Measurements from ENCODE around the gene EPC1. TPM values are rescaled to one million over a fixed set of nuclear protein-coding genes. Genes with fewer than 3 reads are reported as not detected.

The EPC1 gene
- total RNA-seq, 1 donor from 2014 or later = 51.0 TPM

DNA sequence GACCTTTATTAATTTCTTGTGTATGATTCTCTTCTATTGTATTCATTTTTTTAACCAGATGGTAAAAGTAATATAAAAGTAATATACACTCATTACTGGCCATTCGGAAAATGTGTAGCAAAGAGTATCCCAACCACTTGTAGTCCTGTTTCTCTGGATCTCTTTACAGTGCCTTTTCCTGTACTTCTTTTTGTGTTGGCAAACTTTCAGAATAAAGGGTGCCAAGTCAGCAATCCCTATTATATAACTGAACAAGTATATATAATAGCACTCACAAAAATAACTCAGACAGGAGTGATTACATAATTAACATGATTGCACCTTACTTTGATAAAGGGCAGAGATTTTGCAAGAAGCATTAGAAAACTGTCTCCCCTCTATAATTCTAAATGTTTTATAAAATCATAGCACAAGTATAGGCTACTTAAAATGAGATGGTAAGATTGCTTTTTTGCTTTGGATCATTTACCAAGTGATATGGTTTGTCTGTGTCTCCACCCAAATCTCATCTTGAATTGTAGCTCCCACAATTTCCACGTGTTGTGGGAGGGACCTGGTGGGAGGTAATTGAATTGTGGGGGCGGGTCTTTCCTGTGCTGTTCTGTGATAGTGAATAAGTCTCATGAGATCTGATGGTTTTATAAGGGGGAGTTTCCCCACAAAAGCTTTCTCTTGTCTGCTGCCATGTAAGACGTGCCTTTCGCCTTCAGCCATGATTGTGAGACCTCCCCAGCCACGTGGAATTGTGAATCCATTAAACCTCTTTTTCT, 41.5 kb upstream of the EPC1 start:
- Mint-ChIP-seq H3K36me3 (ENCODE audit: unreplicated experiment) (no peaks in the 10 kb centered on the region), H3K27me3 (ENCODE audit: unreplicated experiment) (no peaks in the 10 kb centered on the region), H3K27ac (ENCODE audit: unreplicated experiment) (no peak overlapping the region), H3K4me3 (ENCODE audit: unreplicated experiment) (no peak overlapping the region), H3K4me1 (ENCODE audit: low read depth, unreplicated experiment) (no peaks in the 10 kb centered on the region), H3K9me3 (ENCODE audit: unreplicated experiment) (no peaks in the 10 kb centered on the region)
- TF ChIP-seq, protein P1, sequence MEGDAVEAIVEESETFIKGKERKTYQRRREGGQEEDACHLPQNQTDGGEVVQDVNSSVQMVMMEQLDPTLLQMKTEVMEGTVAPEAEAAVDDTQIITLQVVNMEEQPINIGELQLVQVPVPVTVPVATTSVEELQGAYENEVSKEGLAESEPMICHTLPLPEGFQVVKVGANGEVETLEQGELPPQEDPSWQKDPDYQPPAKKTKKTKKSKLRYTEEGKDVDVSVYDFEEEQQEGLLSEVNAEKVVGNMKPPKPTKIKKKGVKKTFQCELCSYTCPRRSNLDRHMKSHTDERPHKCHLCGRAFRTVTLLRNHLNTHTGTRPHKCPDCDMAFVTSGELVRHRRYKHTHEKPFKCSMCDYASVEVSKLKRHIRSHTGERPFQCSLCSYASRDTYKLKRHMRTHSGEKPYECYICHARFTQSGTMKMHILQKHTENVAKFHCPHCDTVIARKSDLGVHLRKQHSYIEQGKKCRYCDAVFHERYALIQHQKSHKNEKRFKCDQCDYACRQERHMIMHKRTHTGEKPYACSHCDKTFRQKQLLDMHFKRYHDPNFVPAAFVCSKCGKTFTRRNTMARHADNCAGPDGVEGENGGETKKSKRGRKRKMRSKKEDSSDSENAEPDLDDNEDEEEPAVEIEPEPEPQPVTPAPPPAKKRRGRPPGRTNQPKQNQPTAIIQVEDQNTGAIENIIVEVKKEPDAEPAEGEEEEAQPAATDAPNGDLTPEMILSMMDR (IDR thresholded peaks at IDR 0.05; ENCODE audit: partially characterized antibody, unreplicated experiment) = no peak
- DNase-seq = no peak

DNA sequence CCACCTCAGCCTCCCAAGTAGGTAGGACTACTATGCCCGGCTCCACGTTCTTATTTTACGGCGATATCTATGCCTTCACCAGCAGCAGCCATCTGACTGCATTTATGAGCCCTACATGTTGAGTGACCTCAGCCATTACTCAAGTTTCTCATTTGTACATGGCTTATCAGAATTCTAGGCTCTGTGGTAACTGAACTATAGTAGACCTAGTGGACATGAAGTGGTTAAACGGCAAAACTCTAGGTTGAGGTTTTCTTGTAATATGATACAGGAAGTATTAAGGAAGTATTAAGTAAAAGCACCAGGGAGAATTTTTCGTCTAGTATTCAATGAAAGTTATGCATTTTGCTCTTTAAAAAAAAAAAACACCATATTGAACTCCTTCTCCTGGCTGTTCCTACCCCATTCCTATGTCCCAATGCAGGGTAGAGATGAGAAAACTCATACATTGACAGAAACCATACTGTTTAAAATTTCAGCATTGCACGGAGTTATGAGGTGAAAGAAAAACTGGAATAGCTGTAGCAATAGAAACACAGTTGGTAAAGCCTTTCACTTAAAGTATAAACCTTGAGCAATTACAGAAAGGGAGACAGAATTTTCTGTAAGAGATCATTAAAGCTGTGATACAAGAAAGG, 39.8 kb upstream of the EPC1 start:
- Mint-ChIP-seq H3K4me3 (ENCODE audit: unreplicated experiment) (no peak overlapping the region), H3K4me1 (ENCODE audit: low read depth, unreplicated experiment) (no peaks in the 10 kb centered on the region), H3K36me3 (ENCODE audit: unreplicated experiment) (no peaks in the 10 kb centered on the region), H3K27ac (ENCODE audit: unreplicated experiment) (no peak overlapping the region), H3K9me3 (ENCODE audit: unreplicated experiment) (no peaks in the 10 kb centered on the region), H3K27me3 (ENCODE audit: unreplicated experiment) (no peaks in the 10 kb centered on the region)
- DNase-seq = no peak
- TF ChIP-seq, protein P1 (IDR thresholded peaks at IDR 0.05; ENCODE audit: partially characterized antibody, unreplicated experiment) = no peak

DNA sequence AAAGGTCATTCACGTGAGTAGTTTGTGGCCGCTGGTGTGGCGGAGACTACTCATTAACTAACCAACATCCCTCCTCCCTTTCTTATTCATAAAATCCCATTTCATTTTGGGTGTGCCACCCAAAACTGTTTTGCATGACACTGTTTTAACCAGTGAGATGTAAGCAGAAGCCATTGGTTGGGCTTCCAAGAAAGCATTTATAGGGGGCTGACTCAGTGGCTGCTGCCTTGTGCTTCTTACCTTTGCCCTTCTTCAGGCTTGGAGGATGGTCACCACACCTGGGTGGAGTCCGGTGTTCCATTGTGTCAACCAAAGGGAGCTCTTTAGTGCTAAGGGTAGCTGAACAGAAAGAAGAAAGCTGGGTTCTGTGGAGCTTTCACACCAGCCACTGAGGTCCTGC, 37.2 kb upstream of the EPC1 start:
- Mint-ChIP-seq H3K9me3 (ENCODE audit: unreplicated experiment) (no peaks in the 10 kb centered on the region), H3K36me3 (ENCODE audit: unreplicated experiment) (no peaks in the 10 kb centered on the region), H3K4me1 (ENCODE audit: low read depth, unreplicated experiment) (no peaks in the 10 kb centered on the region), H3K4me3 (ENCODE audit: unreplicated experiment) (no peak overlapping the region), H3K27ac (ENCODE audit: unreplicated experiment) (no peak overlapping the region), H3K27me3 (ENCODE audit: unreplicated experiment) (no peaks in the 10 kb centered on the region)
- no peak for DNase-seq
- TF ChIP-seq, protein P1 (IDR thresholded peaks at IDR 0.05; ENCODE audit: partially characterized antibody, unreplicated experiment) = no peak

DNA sequence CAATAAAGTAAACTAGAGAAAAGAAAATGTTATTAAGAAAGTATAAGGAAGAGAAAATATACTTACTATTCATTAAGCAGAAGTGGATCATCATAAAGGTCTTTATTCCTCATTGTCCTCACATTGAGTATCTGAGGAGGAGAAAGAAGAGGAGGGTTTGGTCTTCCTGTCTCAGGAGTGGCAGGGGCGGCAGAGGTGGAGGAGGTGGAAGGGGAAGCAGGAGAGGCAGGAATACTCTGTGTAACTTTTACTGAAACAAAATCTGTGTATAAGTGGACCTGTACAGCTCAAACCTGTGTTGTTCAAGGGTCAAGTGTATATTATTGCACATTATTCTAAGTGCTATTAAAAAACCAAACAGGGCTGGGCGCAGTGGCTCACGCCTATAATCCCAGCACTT, 34.2 kb upstream of the EPC1 start:
- TF ChIP-seq, protein P1 (IDR thresholded peaks at IDR 0.05; ENCODE audit: partially characterized antibody, unreplicated experiment) = no peak
- Mint-ChIP-seq H3K27ac (ENCODE audit: unreplicated experiment) (no peak overlapping the region), H3K27me3 (ENCODE audit: unreplicated experiment) (no peaks in the 10 kb centered on the region), H3K4me3 (ENCODE audit: unreplicated experiment) (no peak overlapping the region), H3K36me3 (ENCODE audit: unreplicated experiment) (no peaks in the 10 kb centered on the region), H3K9me3 (ENCODE audit: unreplicated experiment) (no peaks in the 10 kb centered on the region), H3K4me1 (ENCODE audit: low read depth, unreplicated experiment) (no peaks in the 10 kb centered on the region)
- no peak for DNase-seq

DNA sequence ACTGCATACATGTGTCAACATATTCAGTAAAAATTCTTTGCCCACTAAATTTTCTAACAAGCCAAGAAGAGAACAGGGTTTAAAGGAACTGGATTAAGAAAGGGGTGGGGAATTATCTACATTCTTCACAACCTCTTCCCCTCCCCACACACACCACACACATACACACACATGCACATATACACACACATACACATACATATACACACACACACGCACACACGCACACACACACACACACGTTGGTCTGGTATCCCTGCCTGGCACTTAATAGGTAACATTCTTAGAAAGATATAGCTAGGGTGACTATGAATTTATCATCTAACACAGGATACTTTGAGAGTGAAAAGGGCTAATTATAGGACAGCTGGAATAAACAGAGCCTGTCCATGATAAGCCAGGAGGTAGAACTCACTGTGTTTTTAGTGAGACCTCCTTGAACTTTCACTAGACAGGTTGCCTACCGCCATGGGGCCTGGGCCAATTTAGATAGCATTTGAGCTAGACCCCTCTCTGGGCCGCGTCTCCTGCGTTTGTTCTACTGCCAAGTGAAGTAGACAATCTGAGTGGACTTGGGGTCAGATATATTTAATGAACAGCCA, 33.1 kb upstream of the EPC1 start:
- Mint-ChIP-seq H3K27me3 (ENCODE audit: unreplicated experiment) (no peaks in the 10 kb centered on the region), H3K36me3 (ENCODE audit: unreplicated experiment) (no peaks in the 10 kb centered on the region), H3K27ac (ENCODE audit: unreplicated experiment) (no peak overlapping the region), H3K4me3 (ENCODE audit: unreplicated experiment) (no peak overlapping the region), H3K9me3 (ENCODE audit: unreplicated experiment) (no peaks in the 10 kb centered on the region), H3K4me1 (ENCODE audit: low read depth, unreplicated experiment) (no peaks in the 10 kb centered on the region)
- DNase-seq = no peak
- TF ChIP-seq, protein P1 (IDR thresholded peaks at IDR 0.05; ENCODE audit: partially characterized antibody, unreplicated experiment) = no peak
